ENCODE results near the gene TFCP2L1.

Gene TFCP2L1

GRCh38 chr2:121218386-121218938 lies 66.5 kb downstream of the TFCP2L1 start:
- no peak for DNase-seq

DNA sequence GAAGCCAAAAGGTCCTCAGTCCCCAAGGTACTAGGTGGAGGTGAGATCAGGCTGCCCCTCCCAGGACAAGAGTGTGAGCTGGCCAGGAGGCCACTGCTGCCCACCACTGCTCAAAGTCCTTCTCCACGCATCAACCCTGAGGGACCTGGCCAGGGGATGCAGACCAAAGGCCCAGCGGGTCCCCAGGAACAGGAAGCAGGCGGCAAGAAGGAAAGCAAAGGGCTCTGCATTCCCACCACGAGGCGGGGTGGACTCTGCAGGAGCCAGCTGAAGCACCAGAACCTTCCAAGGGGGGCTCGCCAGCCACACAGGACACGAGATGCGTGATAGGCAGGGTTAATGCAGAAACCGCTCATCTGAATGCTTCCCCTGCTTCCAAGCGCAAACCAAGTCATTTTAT lies 67.4 kb downstream of the TFCP2L1 start:
- no peak for DNase-seq

GRCh38 chr2:121214296-121214695 lies 70.7 kb downstream of the TFCP2L1 start:
- no peak for DNase-seq

GRCh38 chr2:121213386-121213785 lies 71.6 kb downstream of the TFCP2L1 start:
- DNase-seq, result no peak

DNA sequence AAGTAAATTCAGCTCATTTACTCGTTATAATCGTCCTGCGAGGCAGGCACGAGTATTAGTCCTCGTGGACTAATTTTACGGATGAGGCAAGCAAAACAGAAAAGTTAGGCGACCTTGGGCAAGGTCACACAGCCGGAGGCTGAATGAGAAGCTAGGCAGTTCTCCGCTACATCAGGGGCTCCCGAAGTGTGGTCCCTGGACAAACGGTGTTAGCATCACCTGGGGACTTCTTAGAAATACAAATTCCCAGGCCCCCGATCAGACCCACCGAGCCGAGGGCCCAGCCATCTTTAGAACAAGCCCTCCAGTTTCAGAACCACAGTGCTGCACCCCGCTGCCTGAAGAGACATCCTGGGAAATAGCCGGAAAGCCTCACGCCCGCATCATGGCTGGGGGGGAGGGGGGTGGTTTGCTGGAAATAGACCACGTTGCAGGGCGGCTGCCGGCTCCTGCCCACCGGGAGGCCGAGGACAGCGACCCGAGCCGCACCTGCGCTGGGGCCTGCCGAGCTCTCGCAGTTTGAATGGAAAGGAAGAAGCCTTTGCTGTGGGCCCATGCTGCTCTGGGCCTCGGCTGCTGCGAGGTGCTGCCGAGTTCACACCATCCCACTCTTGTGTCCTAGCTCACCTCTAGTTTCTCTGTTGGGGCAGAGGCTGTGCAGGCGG lies 72.2 kb downstream of the TFCP2L1 start:
- DNase-seq, result no peak

DNA sequence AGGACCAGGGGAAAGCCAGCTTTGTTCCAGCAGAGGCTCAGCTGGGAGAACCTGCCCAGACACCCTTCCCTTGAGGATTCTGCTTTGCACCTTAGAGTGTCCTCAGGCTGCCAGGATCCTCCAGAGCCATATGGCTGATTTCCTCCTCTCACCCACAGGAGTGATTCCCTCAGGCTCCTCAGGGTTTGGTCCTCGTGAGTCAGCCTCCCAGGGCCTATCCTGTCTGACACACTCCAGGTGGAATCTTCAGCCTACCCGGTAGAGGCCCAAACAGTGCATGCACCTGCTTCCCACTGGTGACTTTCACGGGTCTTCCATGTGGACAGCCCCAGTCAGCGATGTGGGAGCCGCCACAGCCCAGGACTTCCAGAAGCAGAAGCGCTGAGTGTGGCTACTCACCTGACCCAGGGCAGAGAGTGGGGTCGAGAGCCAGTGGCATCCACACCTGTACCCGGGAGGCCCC lies 73.3 kb downstream of the TFCP2L1 start:
- DNase-seq, result no peak

DNA sequence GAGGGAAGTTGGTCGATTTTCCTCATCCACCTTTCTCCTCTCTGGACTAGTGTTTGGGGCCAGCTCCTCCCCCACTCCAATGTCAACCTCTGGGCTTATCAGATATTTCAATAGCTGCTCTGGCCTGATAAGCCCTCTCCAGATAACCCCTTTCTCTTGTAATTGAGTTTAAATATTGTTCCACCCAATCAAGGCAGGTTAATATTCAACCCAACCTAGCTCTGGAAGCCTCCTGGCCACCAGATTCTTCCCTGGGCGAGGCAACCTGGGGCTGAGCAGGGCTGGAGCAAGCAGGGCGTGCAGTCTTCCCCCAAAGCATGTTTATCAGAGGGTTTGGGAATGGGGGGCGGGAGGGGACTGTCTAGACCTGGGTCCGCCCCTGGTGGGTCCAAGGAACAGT lies 73.8 kb downstream of the TFCP2L1 start:
- DNase-seq, result no peak

DNA sequence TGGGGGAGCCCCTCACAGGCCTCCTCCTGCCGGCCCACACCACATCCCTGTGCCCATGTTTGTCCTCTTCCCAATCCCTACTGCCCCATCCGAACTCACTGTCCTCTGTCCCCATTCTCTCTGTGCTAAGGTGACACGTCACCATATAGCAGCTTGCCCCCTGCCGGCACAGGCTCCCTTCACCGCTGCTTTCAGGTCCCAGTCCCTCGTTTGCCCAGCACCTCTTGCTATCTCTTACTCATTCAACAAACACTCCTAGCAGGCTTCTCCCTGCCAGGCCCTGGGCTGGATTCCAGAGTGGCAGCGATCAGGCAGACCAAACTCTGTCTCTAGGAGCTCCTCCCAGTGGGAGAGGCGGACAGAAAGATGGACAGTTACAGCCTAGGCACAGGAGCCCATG lies 74.3 kb downstream of the TFCP2L1 start:
- no peak for DNase-seq

GRCh38 chr2:121209014-121209610 lies 75.9 kb downstream of the TFCP2L1 start:
- no peak for DNase-seq

DNA sequence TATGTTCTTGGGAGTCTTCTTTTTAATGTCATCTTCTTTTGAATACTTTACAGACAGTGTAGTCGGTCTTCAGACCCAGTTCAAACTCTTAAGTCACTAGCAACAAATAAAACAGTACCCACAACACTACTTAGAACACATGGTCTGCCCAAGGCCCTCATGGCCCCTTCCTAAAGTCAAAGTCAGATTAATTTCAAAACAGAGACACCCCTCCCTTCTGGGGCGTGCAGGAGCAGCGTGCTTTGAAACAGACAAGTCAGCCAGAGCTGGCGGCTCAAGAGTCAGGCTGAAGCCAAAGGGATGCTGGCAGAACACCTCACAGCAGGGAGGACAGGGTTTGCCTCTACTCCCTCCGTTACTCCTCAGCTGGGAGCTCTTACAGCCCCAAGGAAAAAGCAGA lies 77.5 kb downstream of the TFCP2L1 start:
- no peak for DNase-seq

DNA sequence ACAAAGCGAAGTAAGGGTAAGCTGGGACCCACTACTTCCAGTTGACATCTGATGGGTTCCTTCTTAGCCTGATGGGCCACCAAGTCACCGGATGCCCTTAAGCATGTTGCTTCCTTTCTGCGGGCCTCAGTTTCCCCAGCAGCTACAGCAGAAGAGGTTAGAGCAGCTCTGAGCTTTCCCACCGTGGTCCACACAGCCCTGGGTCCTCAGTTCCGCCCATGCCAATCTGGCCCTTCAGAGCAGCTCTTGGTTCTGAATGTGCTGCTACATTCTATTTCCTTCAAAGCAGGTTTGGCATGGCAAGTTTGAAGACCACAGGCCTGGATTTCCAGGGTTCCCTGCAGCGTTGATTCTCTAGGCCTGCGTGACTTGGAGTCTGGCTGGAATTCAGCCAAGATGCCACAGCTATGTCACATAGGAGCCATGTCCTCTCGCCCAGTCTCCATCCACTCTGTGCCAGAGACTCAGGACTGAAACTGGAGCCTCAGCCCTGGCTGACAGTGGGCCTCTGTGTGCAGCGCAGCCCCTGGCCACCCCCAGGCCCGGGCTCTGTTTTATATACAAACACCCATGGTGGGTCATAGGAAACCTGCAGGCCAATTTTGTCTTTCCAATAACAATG lies 79.6 kb downstream of the TFCP2L1 start:
- DNase-seq, result no peak

DNA sequence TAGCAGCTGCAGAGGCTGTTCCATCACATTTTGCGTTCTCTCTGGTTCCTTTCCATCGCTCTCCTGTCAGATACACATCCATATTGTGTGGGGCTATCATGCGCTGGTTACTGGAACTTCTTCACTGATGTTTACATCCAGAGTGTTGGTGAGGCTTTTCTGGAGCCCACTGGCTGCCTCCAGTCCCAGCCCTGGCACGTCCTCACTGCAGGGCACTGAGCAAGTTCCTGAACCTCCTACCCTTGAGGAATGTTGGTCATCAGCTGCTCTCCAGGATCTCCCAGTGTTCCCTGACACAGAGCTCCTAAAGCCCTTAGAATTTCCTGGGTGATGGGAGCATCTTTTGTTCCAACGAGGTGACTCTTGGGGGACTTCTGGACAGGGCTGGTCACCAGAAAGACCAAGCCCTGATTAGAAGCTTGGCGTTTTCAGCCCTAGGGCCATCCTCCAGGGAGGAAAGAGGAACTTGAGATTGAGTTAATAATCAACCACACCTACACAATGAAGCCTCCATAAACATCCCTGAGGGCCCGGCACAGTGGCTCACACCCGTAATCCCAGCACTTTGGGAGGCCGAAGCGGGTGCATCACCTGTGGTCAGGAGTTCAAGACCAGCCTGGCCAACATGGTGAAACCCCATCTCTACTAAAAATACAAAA lies 81.3 kb downstream of the TFCP2L1 start:
- DNase-seq, result no peak

DNA sequence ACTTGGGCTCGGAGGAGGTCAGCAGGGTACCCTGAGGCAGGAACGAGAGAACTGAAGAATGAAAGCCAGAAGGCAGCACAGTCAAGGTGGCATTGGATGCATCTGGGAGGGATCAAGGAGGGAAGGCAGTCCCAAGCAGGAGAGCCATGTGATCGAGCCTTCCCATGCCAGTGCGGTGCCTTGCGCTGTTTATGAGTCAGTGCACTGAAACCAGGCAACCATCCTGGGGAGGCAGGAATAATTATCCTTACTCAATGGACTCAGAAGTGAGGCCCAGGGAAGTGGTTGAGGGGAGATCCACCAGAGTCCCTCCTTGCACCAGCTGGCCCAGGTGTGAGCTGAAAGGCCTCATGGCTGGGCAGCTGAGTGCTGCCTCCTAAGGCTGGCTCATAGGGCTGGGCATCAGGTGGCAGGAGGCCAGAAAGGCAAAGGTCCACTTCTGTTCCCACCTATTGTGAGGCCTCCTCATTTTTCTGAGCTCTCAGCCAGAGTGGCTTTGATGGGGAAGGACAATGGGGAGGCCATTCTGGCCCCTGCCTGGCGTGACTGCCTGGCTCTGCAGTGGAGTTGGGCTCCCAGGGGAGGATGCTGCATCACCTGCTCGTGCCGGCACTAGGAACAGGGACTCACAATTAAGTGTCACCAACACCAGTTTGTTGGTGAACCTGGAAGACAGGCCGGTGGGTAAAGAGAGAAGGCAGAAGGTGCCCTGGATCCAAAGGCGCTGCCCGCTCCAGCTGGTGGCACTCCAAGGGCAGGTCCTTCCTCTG lies 82.3 kb downstream of the TFCP2L1 start:
- DNase-seq, result no peak

GRCh38 chr2:121201796-121202195 lies 83.2 kb downstream of the TFCP2L1 start:
- DNase-seq, result no peak

GRCh38 chr2:121200419-121201315 lies 84.3 kb downstream of the TFCP2L1 start:
- DNase-seq, result no peak

DNA sequence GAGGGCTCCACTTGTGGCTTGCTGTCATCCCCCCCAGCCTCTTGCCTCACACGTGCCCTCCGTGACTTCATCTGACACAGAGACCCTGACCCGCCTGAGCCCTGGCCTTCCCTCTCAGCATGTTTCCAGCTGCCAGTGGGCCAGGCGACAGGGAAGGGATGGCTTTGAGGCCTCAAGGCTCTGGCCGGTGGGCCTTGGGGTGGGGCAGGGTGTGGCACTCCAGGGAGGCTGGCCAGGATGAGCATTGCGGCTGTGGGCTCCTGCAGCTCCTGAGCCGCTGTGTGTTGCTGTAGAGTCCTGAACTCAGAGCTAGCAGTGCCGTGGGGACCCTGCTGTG lies 85.0 kb downstream of the TFCP2L1 start:
- DNase-seq, result no peak

DNA sequence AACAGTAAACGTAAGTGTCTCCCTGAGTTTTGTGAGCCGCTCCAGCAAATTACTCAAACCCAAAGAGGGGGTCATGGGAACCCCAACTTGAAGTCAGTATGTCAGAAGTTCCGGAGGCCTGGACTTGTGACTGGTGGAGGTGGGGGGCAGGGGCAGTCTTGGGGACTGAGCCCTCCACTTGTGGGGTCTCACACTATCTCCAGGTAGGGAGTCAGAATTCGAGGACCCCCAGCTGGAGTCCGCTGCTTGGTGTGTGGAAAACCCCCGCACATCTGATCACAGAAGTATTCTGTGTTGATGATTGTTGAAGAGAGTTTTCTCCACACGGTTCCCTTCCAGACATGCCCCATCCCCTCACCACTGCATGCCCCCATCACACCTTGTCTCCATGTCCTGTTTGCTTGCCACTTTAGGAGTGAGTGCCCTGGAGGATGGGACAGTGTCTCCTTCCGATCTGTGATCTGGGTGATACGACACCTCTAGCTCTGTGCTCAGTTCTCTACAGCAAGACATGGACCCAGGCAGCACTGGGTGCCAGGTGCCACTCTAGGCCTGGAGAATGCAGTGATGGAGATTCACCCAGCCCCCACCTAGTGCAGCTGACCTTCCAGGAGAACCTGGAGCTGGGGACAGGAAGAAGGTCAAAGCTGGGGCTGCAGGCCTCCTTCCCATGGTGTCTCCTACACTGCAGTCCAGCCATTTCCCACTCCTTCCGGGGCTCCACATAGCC lies 85.6 kb downstream of the TFCP2L1 start:
- no peak for DNase-seq

DNA sequence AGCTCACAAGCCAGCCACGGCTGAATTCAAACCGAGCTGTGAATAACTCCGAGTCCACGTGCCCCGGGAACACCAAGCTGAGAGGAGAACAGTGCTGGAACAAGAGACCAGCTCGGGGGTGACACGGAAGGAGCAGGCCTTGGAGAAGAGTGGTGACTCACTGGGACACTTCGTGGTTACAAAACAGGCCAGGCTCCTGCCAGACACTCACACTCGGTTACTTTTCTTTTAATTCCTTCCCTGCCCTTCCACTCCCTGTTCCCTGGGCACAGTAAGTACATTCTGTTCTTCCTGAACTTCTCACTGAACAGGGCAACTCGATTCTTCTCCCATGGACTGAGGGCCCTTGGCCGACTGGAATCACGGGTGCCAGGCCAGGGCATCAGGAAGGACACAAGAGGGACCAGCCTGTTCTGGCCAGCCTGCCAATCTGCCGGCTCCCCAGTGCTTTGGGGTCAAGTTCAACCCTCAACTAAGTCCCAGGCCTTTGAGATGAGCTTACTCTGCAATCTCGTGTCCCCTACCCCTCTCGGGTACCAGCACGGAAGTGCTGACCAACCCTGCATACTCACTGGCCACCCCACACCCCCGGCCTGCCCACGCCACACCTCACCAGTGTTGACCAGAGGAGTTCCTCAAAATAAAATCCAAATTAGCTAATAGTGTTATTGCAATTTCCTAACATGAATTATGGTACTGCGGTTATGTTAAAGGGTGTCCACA lies 87.5 kb downstream of the TFCP2L1 start:
- no peak for DNase-seq

DNA sequence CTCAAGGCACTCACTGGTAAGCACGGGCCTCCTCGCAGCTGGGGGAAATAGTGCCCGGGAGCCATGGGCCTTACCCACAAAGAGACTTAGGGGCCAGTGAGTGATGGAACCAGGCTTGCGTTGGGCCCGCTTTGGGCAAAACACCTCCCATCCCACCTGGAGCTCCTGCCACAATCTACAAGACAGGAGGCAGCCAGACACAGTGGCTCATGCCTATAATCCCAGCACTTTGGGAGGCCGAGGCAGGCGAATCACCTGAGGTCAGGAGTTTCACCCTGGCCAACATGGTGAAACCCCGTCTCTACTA lies 88.2 kb downstream of the TFCP2L1 start:
- DNase-seq, result no peak

- DNase-seq, result no peak
These were observed 88.7 kb downstream of the TFCP2L1 start for GRCh38 chr2:121196132-121196848.
